HG03095 (cell line): Measurements from ENCODE around the gene TRMT2A.

Source experiments
- ATAC-seq: cut with Tn5 transposase; IDR thresholded peaks from one replicate; pipeline ENCODE4 v1.9.1; 2021; ENCODE audit warnings: moderate library complexity; ENCODE audit not compliant: unreplicated experiment

Gene TRMT2A

GRCh38 chr22:20123366-20124082 lies 6.5 kb upstream of the TRMT2A start:
- no peak for ATAC-seq

- ATAC-seq = no peak
Measured at GRCh38 chr22:20121856-20122415, 4.9 kb upstream of the TRMT2A start.

GRCh38 chr22:20118300-20119020 lies 1.4 kb upstream of the TRMT2A start:
- no peak for ATAC-seq

- ATAC-seq = peak; percentile 9
Measured at GRCh38 chr22:20117633-20118299, 740 bp upstream of the TRMT2A start.

- ATAC-seq = no peak
Measured at GRCh38 chr22:20116376-20116950, 563 bp downstream of the TRMT2A start.

GRCh38 chr22:20115691-20116375 lies 1.2 kb downstream of the TRMT2A start, which contains the start of gene RANBP1:
RANBP1 (plus strand) TSS chr22:20116104; CDS start chr22:20116185, 81 bp downstream.
- ATAC-seq = no peak

- ATAC-seq = no peak
Measured at GRCh38 chr22:20114506-20115475, 2.2 kb downstream of the TRMT2A start.

GRCh38 chr22:20113551-20114310 lies 3.3 kb downstream of the TRMT2A start:
- ATAC-seq = no peak

GRCh38 chr22:20112623-20113511 lies 4.2 kb downstream of the TRMT2A start:
- no peak for ATAC-seq

GRCh38 chr22:20111689-20112622 lies 5.1 kb downstream of the TRMT2A start:
- ATAC-seq = no peak

GRCh38 chr22:20111045-20111688 lies 5.9 kb downstream of the TRMT2A start:
- ATAC-seq = no peak

- ATAC-seq = no peak
Measured at GRCh38 chr22:20110359-20110985, 6.6 kb downstream of the TRMT2A start.

- ATAC-seq = no peak
Measured at GRCh38 chr22:20109411-20110358, 7.3 kb downstream of the TRMT2A start.

GRCh38 chr22:20108757-20109230 lies 8.2 kb downstream of the TRMT2A start:
- ATAC-seq = no peak
